GM23338 (cell line): Measurements from ENCODE around the gene AFF3. TPM values are rescaled to one million over a fixed set of nuclear protein-coding genes. Genes with fewer than 3 reads are reported as not detected.

Source experiments
- ATAC-seq: fragments of 200-7000 bp; cut with Tn5 transposase; 3 replicates; pipeline ENCODE4 v1.9.1; 2020
- DNase-seq: peaks from one replicate; pipeline ENCODE4 v3.0.0-alpha.2; 2015; ENCODE audit warnings: low spot score
- H2AFZ ChIP-seq: fragments of 200-600 bp; sonication (generic); 2 replicates; pipeline ENCODE4 v1.8.0; 2016; ENCODE audit warnings: antibody characterized with exemption, mild to moderate bottlenecking, moderate library complexity
- H3F3A ChIP-seq: fragments of 200-600 bp; sonication (generic); replicated peaks from 2 replicates; pipeline ENCODE4 v1.8.0; 2017; ENCODE audit warnings: antibody characterized with exemption, mixed run types, low read depth
- H3K27ac ChIP-seq: fragments of 200-600 bp; sonication (generic); 2 replicates; pipeline ENCODE4 v1.6.1; 2016; ENCODE audit warnings: low read depth
- H3K27me3 ChIP-seq: fragments of 200-600 bp; sonication (generic); 2 replicates; pipeline ENCODE4 v1.8.0; 2016; ENCODE audit warnings: mild to moderate bottlenecking, mixed run types, moderate library complexity; ENCODE audit not compliant: insufficient read depth
- H3K36me3 ChIP-seq: fragments of 200-600 bp; sonication (generic); 2 replicates; pipeline ENCODE4 v1.8.0; 2016; ENCODE audit warnings: mild to moderate bottlenecking; ENCODE audit not compliant: insufficient read depth
- H3K4me1 ChIP-seq: fragments of 200-600 bp; sonication (generic); 2 replicates; pipeline ENCODE4 v1.8.0; 2016; ENCODE audit warnings: mild to moderate bottlenecking, moderate library complexity; ENCODE audit not compliant: insufficient read depth
- H3K4me2 ChIP-seq: fragments of 200-600 bp; sonication (generic); 2 replicates; pipeline ENCODE4 v1.7.1; 2017; ENCODE audit warnings: mixed run types
- H3K4me3 ChIP-seq: fragments of 200-600 bp; sonication (generic); 2 replicates; pipeline ENCODE4 v1.6.1; 2016; ENCODE audit warnings: mixed run types
- H3K79me2 ChIP-seq: fragments of 200-600 bp; sonication (generic); replicated peaks from 2 replicates; pipeline ENCODE4 v1.8.0; 2017; ENCODE audit warnings: mild to moderate bottlenecking; ENCODE audit not compliant: insufficient read depth
- H3K9me2 ChIP-seq: fragments of 200-600 bp; sonication (generic); 2 replicates; pipeline ENCODE4 v1.8.0; 2017; ENCODE audit not compliant: insufficient read depth
- H4K20me1 ChIP-seq: fragments of 200-600 bp; sonication (generic); replicated peaks from 2 replicates; pipeline ENCODE4 v1.8.0; 2017; ENCODE audit warnings: mild to moderate bottlenecking; ENCODE audit not compliant: insufficient read depth
- H3K27ac Mint-ChIP-seq: 2 replicates; pipeline ENCODE4 v1.8.0; 2020; ENCODE audit warnings: inconsistent platforms, mild to moderate bottlenecking, moderate library complexity, mixed read lengths
- H3K27me3 Mint-ChIP-seq: 3 replicates; pipeline ENCODE4 v1.8.0; 2022; ENCODE audit warnings: low read depth, mild to moderate bottlenecking, moderate library complexity, mixed read lengths, inconsistent platforms; ENCODE audit not compliant: insufficient read depth, poor library complexity
- H3K36me3 Mint-ChIP-seq: 3 replicates; pipeline ENCODE4 v1.8.0; 2021; ENCODE audit warnings: low read depth, mild to moderate bottlenecking, inconsistent platforms, moderate library complexity, mixed read lengths
- H3K4me1 Mint-ChIP-seq: 3 replicates; pipeline ENCODE4 v1.8.0; 2020; ENCODE audit warnings: mild to moderate bottlenecking, inconsistent platforms, mixed read lengths
- H3K4me3 Mint-ChIP-seq: 3 replicates; pipeline ENCODE4 v1.8.0; 2021; ENCODE audit warnings: moderate library complexity, mild to moderate bottlenecking, inconsistent platforms, mixed read lengths
- H3K9me3 Mint-ChIP-seq: 3 replicates; pipeline ENCODE4 v1.8.0; 2020; ENCODE audit warnings: moderate library complexity, mild to moderate bottlenecking, inconsistent platforms, mixed read lengths
- CREB1 ChIP-seq: fragments of 250-450 bp; sonication (Bioruptor Pico); IDR thresholded peaks from 2 replicates; pipeline ENCODE4 v1.5.0; 2020; ENCODE audit warnings: low read depth, mild to moderate bottlenecking, moderate library complexity
- CTCF ChIP-seq, 2 experiments: fragments of 200-600 bp in 1 of 2; sonication (generic) in 1 of 2; conservative IDR thresholded peaks; 2 replicates each; pipeline versions ENCODE4 v1.5.1 to v1.6.1; 2016 to 2017; ENCODE audit warnings: antibody characterized with exemption in 2 of 2, low read depth in 2 of 2, mild to moderate bottlenecking in 2 of 2, moderate library complexity in 1 of 2
- ETS1 ChIP-seq: IDR thresholded peaks from 2 replicates; pipeline ENCODE4 v1.6.1; 2016; ENCODE audit warnings: antibody characterized with exemption
- EZH2 ChIP-seq: fragments of 200-600 bp; sonication (generic); IDR thresholded peaks from one replicate; pipeline ENCODE4 v1.8.0; 2017; ENCODE audit warnings: antibody characterized with exemption, mild to moderate bottlenecking, low read depth; ENCODE audit not compliant: unreplicated experiment
- EZH2phosphoT487 ChIP-seq: fragments of 200-600 bp; sonication (generic); IDR thresholded peaks from one replicate; pipeline ENCODE4 v1.8.1; 2018; ENCODE audit warnings: antibody characterized with exemption; ENCODE audit not compliant: unreplicated experiment
- JUNB ChIP-seq: IDR thresholded peaks from one replicate; pipeline ENCODE4 v1.6.1; 2016; ENCODE audit warnings: antibody characterized with exemption; ENCODE audit not compliant: unreplicated experiment
- NANOG ChIP-seq: IDR thresholded peaks from 2 replicates; pipeline ENCODE4 v1.6.1; 2016; ENCODE audit warnings: antibody characterized with exemption, borderline replicate concordance
- POLR2AphosphoS5 ChIP-seq: IDR thresholded peaks from 2 replicates; pipeline ENCODE4 v1.6.1; 2016; ENCODE audit warnings: antibody characterized with exemption, low read depth
- STAT1 ChIP-seq: IDR thresholded peaks from one replicate; pipeline ENCODE4 v1.6.1; 2016; ENCODE audit warnings: antibody characterized with exemption; ENCODE audit not compliant: unreplicated experiment
- ZNF114 ChIP-seq: fragments of 250-450 bp; sonication (Bioruptor Pico); IDR thresholded peaks from 2 replicates; pipeline ENCODE4 v1.5.0; 2020; ENCODE audit warnings: mild to moderate bottlenecking, moderate library complexity
- ZNF331 ChIP-seq: fragments of 250-450 bp; sonication (Bioruptor Pico); IDR thresholded peaks from 2 replicates; pipeline ENCODE4 v1.5.0; 2020; ENCODE audit warnings: low read depth, mild to moderate bottlenecking, moderate library complexity
- ZNF462 ChIP-seq: fragments of 250-450 bp; sonication (Bioruptor Pico); IDR thresholded peaks from 2 replicates; pipeline ENCODE4 v1.5.0; 2020; ENCODE audit warnings: mild to moderate bottlenecking, moderate library complexity
- polyA plus RNA-seq: library from polyadenylated mRNA; unstranded; fragments of >200 nt; fragmentation: Nextera tagmentation; extraction: Ambion mirVana; gene quantifications from 2 replicates; pipeline ENCODE4 v1.2.1, GENCODE V29; 2016
- total RNA-seq: library from RNA; depleted of rRNA; stranded (reverse); fragments of >200 nt; shearing (Covaris generic); gene quantifications from 2 replicates; pipeline ENCODE4 v1.2.3, GENCODE V29; 2014

Gene AFF3
- total and polyA plus RNA-seq, 2 experiments from 2014 or later = 0.73 to 1.4 TPM

- TF ChIP-seq JUNB (no peak), POLR2AphosphoS5 (no peak), CTCF (conservative IDR thresholded peaks at IDR 0.05; ENCODE audit: low read depth in 2 of 2) (no peak), ZNF331 (no peak)
Observed at GRCh38 chr2:99949530-99949929, 192.9 kb downstream of the AFF3 start (continued).

- DNase-seq = no peak
- Histone ChIP-seq H3K4me1 (no peaks in the 10 kb centered on the region), H3K4me3 (no peak overlapping the region), H3K79me2 (no peaks in the 10 kb centered on the region), H3K9me2 (peaks cover 4% of the 10 kb centered on the region; the same call in 1 of the 2 replicates), H3K4me2 (no peak overlapping the region), H2AFZ (no peak overlapping the region), H4K20me1 (no peaks in the 10 kb centered on the region), H3K27me3 (no peaks in the 10 kb centered on the region), H3K36me3 (no peaks in the 10 kb centered on the region), H3K27ac (no peak overlapping the region), H3F3A (no peaks in the 10 kb centered on the region)
- Mint-ChIP-seq H3K27ac (no peak overlapping the region), H3K4me3 (no peak overlapping the region), H3K4me1 (no peaks in the 10 kb centered on the region), H3K9me3 (no peaks in the 10 kb centered on the region), H3K27me3 (no peaks in the 10 kb centered on the region), H3K36me3 (no peaks in the 10 kb centered on the region)
- no peak for ATAC-seq
- TF ChIP-seq ZNF331 (no peak), EZH2 (no peak), ZNF462 (CRISPR knock-in tag) (no peak), POLR2AphosphoS5 (no peak), ETS1 (no peak), ZNF114 (CRISPR knock-in tag) (no peak), CTCF (conservative IDR thresholded peaks at IDR 0.05; ENCODE audit: low read depth in 2 of 2) (no peak), NANOG (no peak), JUNB (no peak), EZH2phosphoT487 (no peak), STAT1 (no peak), CREB1 (CRISPR knock-in tag) (no peak)
Observed at GRCh38 chr2:99948010-99948409, 194.4 kb downstream of the AFF3 start.
